Mucosa of descending colon (tissue), 3 donors: ENCODE measurements around the gene PLK3. TPM values are rescaled to one million over a fixed set of nuclear protein-coding genes. Genes with fewer than 3 reads are reported as not detected.

Source experiments
- ATAC-seq: fragments of 200-7000 bp; cut with Tn5 transposase; one replicate; pipeline ENCODE4 v1.9.1; 2020; ENCODE audit warnings: mild to moderate bottlenecking, moderate library complexity
- DNase-seq, 3 donors: peaks; one replicate each; pipeline ENCODE4 v3.0.0-alpha.2; 2020
- H3K36me3 ChIP-seq: fragments of 200-600 bp; one replicate; pipeline ENCODE4 v1.8.0; 2021; ENCODE audit warnings: low read depth, mild to moderate bottlenecking
- H3K4me1 ChIP-seq: fragments of 200-600 bp; one replicate; pipeline ENCODE4 v1.8.0; 2021; ENCODE audit warnings: low read depth, mild to moderate bottlenecking
- H3K4me3 ChIP-seq: fragments of 200-600 bp; one replicate; pipeline ENCODE4 v1.8.0; 2021; ENCODE audit warnings: mild to moderate bottlenecking
- H3K9me3 ChIP-seq: fragments of 200-600 bp; one replicate; pipeline ENCODE4 v1.8.0; 2021; ENCODE audit warnings: mild to moderate bottlenecking
- intact Hi-C, 2 donors: fragments of 100-400 bp; cut with DNase I in 1 of 2; cut with micrococcal nuclease in 1 of 2; formaldehyde crosslinking; loops; one replicate each; pipeline versions ENCODE4 v1.11.0 to v1.11.1; 2022; cut with DNase I, micrococcal nuclease
- total RNA-seq, 3 donors: library from RNA; stranded (reverse); fragmentation: NEBNext Ultra II Directional in 2 of 3; extraction: Animal tissue kit (Norgen Biotek cat#: 25700) in 2 of 3; gene quantifications; one replicate each; pipeline versions ENCODE4 v1.2.1 to v1.2.4, GENCODE V29; 2021 to 2023
- TF ChIP-seq, protein P1 (sequence below): fragments of 200-600 bp; IDR thresholded peaks from one replicate; pipeline ENCODE4 v1.8.0; 2022; ENCODE audit warnings: antibody characterized with exemption, mild to moderate bottlenecking
- donor health status: DM: no; HTN: no; CAD: no; lungs with moderate emphysema.
- donor health status: DM: no; HTN: no; CAD: no.
- donor health status: DM: no; HTN: yes; CAD: no.

PLK3 gene
- total RNA-seq, 3 donors from 2014 or later, result 6.4 to 14.5 (median 12.0) TPM

DNA sequence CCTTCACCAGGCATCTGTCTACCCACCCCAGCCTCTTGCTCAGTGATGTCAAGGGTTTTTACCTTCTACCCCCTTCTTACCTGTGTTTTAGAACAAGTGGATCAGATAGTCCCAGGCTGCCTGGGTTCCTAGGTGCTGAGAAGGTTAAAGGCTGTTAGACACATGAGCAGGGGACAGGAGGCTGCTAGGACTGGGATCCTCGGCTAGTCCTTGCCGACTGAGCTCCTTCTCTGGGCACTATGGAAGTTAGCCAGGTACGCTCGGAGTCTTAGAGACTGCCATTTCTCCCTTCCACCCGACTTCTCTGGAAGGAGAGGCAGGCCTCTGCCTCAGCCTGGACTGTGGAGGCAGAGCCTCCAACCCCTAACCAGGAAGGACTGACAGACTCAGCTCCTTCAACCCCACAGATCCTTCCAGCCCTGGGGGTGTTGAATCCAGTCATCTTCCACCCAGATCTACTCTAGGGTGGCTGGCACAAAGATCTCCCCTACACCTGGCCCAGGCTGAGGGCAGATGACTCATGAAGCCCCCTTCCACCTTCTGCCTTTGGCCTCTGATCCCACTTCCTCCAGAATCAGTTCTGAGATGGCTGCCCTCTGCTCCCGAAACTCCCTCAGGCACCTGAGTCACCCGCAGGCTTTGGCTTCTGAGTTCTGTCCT, 6.7 kb downstream of the PLK3 start, which contains the start of gene DYNLT4:
DYNLT4 (minus strand) TSS at position 648 of the 660 bp plus-strand sequence. CDS start 683 bp downstream, outside the sequence.
- no peak for ATAC-seq
- DNase-seq, result peak in 1 of 3 donors; percentile 48
- TF ChIP-seq, protein P1, sequence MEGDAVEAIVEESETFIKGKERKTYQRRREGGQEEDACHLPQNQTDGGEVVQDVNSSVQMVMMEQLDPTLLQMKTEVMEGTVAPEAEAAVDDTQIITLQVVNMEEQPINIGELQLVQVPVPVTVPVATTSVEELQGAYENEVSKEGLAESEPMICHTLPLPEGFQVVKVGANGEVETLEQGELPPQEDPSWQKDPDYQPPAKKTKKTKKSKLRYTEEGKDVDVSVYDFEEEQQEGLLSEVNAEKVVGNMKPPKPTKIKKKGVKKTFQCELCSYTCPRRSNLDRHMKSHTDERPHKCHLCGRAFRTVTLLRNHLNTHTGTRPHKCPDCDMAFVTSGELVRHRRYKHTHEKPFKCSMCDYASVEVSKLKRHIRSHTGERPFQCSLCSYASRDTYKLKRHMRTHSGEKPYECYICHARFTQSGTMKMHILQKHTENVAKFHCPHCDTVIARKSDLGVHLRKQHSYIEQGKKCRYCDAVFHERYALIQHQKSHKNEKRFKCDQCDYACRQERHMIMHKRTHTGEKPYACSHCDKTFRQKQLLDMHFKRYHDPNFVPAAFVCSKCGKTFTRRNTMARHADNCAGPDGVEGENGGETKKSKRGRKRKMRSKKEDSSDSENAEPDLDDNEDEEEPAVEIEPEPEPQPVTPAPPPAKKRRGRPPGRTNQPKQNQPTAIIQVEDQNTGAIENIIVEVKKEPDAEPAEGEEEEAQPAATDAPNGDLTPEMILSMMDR, result no peak
- Histone ChIP-seq H3K4me1 (peaks cover 45% of the 10 kb centered on the region), H3K9me3 (no peaks in the 10 kb centered on the region), H3K4me3 (no peak within 1 kb of the TSS), H3K36me3 (no peaks in the 10 kb centered on the region)
- intact Hi-C loops, result no loop called here

DNA sequence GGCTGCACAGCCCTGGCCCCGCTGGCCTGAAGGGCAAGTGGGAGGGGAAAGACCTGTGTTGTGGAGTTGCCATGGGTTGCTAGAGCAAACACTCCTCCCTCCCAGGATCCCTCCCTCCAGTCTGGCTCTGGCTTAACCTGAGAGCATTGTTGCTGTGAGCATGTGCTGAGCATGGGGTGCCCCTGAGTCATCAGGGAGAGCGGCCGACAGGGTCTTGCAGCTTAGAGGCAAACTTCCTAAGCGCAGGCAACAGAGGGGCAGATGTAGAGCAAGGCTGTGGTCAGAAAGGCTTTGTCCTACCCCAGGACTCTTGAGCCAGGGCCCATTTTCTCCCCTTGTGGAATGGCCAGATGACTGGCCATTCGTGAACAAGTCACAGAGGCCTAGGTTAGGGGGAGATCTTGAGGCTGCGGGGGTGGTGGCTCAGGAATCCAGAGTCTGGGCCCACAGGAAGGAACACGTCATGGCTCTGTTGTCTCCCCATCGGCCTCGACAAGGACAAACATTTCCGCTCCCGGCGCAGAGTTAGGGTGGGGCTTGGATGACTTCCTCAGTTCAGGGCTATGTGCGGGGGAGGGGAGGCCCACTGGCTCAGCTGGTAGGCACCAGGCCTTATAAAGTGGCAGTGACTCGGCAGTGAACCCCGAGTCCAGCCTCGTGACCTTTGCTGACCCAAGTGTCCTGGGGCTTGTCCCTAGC, 7.3 kb downstream of the PLK3 start:
- Histone ChIP-seq H3K4me3 (no peak overlapping the region), H3K9me3 (no peaks in the 10 kb centered on the region), H3K4me1 (peaks cover 45% of the 10 kb centered on the region), H3K36me3 (no peaks in the 10 kb centered on the region)
- ATAC-seq (peak; percentile 86), DNase-seq (peak; percentile 96 to 99 (median 98))
- TF ChIP-seq, protein P1, result peak; percentile 9
- intact Hi-C loops, result no loop called here

DNA sequence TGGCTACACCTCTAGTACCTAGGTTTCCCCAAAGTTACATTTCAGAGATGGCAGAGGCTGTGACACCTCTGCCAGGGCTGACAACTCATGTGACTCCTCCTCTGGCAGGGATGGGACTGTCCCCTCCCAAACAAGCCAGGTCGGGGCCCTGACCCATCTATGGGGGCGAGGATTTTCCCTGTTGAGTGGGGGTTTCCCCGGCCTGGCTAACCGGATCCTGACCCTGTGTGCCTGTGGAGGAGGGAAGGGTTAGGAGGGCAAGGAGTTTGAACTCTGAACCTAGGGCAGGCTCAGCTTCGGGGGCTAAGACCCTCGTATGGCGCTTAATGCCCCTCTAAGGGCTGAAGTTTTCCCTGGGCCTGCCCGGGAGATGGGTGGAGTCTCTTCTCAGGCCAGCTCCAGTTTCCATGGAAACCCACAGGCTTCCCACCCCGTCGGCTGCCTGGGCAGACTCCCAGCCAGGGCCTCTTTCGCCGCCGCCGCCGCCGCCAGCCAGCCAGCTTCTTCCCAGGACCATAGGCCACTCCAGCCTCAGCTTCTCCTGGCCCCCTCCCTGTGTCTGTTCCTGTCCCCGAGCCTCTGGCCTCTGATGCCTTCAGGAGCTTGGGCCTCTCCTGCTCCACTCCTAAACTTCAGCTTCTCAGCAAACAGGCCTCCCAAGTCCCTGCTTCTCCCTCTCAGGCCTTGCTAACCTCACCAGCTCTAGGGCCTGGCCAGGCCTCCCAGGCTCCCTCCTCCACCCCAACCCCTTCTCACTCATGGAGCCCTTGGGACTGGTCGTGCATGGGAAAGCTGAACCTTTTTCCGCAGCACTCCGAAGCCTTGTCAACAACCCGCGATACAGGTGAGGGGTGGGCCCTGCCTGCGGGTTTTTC, 8.1 kb downstream of the PLK3 start, which contains the start of gene BTBD19:
BTBD19 (plus strand) TSS at position 461 of the 875 bp plus-strand sequence; CDS start at position 759, 298 bp downstream.
- peak; percentile 3 for ATAC-seq

DNA sequence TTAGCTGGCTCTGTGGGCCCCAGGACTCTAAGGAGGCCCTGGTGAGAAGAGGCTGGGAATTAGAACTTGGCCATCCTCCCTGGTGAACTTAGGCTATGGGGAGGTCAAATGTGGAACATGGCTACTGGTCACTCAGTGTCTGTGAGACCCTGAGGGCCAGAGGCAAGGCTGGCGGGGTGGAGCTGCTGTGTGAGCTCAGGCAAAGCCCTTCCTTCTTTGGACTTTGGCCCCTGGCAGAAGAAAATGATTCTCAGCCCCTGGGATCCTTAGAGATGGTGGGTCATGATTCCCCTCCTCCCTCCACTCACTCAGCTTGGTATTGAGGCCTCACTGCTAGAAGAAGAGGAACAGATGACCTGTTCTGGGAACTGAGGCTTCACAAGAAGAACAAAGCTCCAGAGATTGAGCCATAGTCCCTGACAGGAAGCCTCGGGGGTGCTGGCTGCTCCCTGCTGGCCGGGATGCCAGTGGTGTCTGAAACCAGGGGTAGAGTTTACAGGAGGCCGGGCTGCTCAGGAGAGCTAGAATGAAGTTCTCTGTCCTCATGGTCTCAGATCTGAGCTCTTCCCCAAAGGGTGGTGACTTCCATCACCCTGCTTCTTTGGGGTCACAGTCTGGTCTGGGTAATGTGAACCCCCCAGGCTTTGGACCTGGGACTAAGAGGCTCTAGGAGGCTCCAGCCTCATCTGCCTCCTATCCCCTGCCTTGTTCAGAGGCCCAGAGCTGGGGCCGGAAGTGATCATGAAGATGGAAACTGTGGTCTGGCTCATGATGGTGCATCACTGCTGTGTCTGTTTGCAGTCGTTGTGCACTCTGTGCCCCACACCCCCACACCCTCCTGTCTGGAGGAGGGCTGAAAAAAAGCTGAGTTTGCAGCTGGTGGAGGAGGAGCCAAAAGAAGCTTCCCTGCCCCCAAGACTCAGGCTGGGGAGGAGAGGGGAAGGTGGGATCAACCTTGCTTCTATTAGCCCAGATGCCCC, 9.1 kb downstream of the PLK3 start:
- H3K4me1 ChIP-seq, result peaks cover 45% of the 10 kb centered on the region
- TF ChIP-seq, protein P1, result no peak
- ATAC-seq (peak; percentile 19), DNase-seq (peak; percentile 71 to 87 (median 77))
- no peaks in the 10 kb centered on the region for H3K9me3 ChIP-seq
- H3K4me3 ChIP-seq, result no peak overlapping the region
- intact Hi-C loops, result no loop called here
- no peaks in the 10 kb centered on the region for H3K36me3 ChIP-seq

More for the DNA sequence above, 8.1 kb downstream of the PLK3 start, which contains the start of gene BTBD19:
- TF ChIP-seq, protein P1, result no peak
- Histone ChIP-seq H3K4me3 (no peak within 1 kb of the TSS), H3K9me3 (no peaks in the 10 kb centered on the region), H3K4me1 (peaks cover 45% of the 10 kb centered on the region), H3K36me3 (no peaks in the 10 kb centered on the region)
- DNase-seq, result peak; percentile 61 to 83 (median 76)
- intact Hi-C loops, result no loop called here
